ENCODE measurements around the gene RBM18. TPM values are rescaled to one million over a fixed set of nuclear protein-coding genes. Genes with fewer than 3 reads are reported as not detected.

The RBM18 gene
- total RNA-seq, 4 donors from 2014 or later: 2.5 to 16.9 (median 8.2) TPM

- intact Hi-C loops (cut with DNase I): no loop called here
- WGBS, 2 donors: 71 to 81% methylated on average over 4 to 5 of the region's 5 CpGs
- no peak overlapping the region for H3K4me3 ChIP-seq
- H3K27ac ChIP-seq: peak overlapping the region in 2 of 4 donors; percentile 59 to 65
- H3K9me3 ChIP-seq: no peaks in the 10 kb centered on the region
- DNase-seq: no peak
- H3K27me3 ChIP-seq: no peaks in the 10 kb centered on the region
- TF ChIP-seq POLR2A (IDR thresholded peaks at IDR 0.05) (no peak), CTCF (IDR thresholded peaks at IDR 0.05) (no peak)
- H3K36me3 ChIP-seq: peaks cover 0 to 98% (median 3%) of the 10 kb centered on the region in 3 donors
- peaks cover 0 to 21% (median 0%) of the 10 kb centered on the region in 3 donors for H3K4me1 ChIP-seq
Observed at GRCh38 chr9:122307061-122307460, 42.4 kb upstream of the RBM18 start.

DNA sequence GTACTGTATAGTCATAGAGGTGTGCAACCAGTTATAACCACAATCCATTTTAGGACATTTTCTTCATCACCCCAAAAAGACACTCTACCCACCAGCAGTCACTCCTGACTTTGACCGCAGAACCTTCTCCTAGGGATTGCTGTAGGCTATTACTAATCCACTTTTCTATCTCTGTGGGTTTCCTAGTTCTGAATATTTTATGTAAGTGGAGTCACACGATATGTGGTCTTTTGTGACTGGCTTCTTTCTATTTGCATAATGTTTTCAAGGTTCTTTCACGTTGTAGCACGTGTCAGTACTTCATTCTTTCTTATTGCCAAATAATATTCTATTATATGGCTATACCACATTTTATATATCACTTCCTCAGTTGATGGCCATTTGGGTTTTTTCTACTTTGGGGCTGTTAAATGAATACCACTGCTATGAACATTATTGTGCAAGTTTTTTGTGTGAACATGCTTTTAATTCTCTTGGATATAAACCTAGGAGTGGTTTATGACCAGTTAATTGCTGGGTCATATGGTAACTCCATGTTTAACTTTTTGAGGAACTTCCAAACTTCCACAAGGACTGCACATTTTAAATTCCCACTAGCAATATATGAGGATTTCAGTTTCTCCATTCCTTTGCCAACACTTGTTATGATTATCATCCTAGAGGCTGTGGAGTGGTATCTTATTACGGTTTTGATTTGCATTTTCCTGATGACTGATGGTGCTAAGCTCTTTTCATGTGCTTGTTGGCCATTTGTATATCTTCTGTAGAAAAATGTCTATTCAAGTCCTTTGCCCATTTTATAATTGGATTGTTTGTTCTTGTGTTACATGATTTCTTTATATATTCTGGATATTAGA, 37.8 kb upstream of the RBM18 start:
- WGBS, 2 donors: 84 to 86% methylated on average over 5 of the region's 5 CpGs
- no peak for TF ChIP-seq POLR2A (IDR thresholded peaks at IDR 0.05)
- TF ChIP-seq CTCF (IDR thresholded peaks at IDR 0.05): no peak
- intact Hi-C loops (cut with DNase I): no loop called here
- H3K4me3 ChIP-seq: no peak overlapping the region
- H3K4me1 ChIP-seq: peaks cover 0 to 18% (median 0%) of the 10 kb centered on the region in 3 donors
- no peak overlapping the region for H3K27ac ChIP-seq
- DNase-seq: no peak
- H3K36me3 ChIP-seq: peaks cover 0 to 100% (median 3%) of the 10 kb centered on the region in 3 donors
- no peaks in the 10 kb centered on the region for H3K27me3 ChIP-seq
- H3K9me3 ChIP-seq: no peaks in the 10 kb centered on the region

- no peak overlapping the region for H3K4me3 ChIP-seq
- 82 to 97% methylated on average over 3 of the region's 3 CpGs for WGBS, 2 donors
- DNase-seq: no peak
- TF ChIP-seq POLR2A (IDR thresholded peaks at IDR 0.05) (no peak), CTCF (IDR thresholded peaks at IDR 0.05) (no peak)
- no peaks in the 10 kb centered on the region for H3K4me1 ChIP-seq
- H3K9me3 ChIP-seq: no peaks in the 10 kb centered on the region
- no peaks in the 10 kb centered on the region for H3K27me3 ChIP-seq
- peaks cover 0 to 100% (median 0%) of the 10 kb centered on the region in 3 donors for H3K36me3 ChIP-seq
- H3K27ac ChIP-seq: no peak overlapping the region
- intact Hi-C loops (cut with DNase I): no loop called here
Observed at GRCh38 chr9:122297512-122297911, 32.9 kb upstream of the RBM18 start.

DNA sequence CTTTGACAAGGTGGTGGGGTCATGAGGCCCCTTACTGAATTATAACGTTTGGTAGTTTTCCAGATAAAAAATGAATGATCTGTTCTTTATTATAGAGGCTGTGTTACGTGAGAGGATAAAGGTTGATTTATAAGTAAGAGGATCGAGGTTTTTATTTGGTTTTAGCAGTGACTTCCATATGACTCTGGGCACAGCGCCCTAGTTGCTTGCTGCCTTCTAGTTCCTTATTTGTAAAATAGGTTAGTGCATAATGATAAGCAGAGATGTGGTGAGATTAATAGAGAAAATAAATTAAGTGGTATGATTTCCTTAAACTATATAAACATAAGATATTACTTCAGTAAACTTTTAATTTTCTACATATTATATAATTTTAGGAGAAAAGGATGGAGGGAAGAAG, 29.9 kb upstream of the RBM18 start:
- H3K4me1 ChIP-seq: no peaks in the 10 kb centered on the region
- H3K36me3 ChIP-seq: peaks cover 0 to 100% (median 5%) of the 10 kb centered on the region in 3 donors
- H3K27ac ChIP-seq: no peak overlapping the region
- no peaks in the 10 kb centered on the region for H3K9me3 ChIP-seq
- DNase-seq: no peak
- no peaks in the 10 kb centered on the region for H3K27me3 ChIP-seq
- no peak for TF ChIP-seq CTCF (IDR thresholded peaks at IDR 0.05)
- WGBS, 2 donors: 62 to 79% methylated on average over 4 of the region's 4 CpGs
- H3K4me3 ChIP-seq: no peak overlapping the region
- intact Hi-C loops (cut with DNase I): no loop called here

DNA sequence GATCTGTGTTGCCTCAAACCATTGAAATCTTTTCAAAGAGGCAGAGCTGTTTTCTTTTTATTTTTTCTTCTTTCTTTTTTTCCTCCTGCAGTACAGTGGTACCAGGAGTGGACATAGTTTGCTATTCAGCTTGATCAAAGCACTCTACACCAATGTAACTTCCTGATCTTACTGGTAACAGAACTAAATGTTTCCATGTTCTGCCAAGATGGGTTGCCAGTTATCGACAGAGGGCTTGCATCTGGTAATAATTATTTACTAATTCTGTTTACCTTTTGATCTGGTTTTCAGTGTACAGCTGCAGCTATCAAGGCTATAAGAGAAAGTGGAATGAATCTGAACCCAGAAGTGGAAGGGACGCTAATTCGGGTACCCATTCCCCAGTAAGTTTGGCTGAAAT, 26.8 kb upstream of the RBM18 start:
- no peaks in the 10 kb centered on the region for H3K9me3 ChIP-seq
- H3K27ac ChIP-seq: no peak overlapping the region
- no peak for TF ChIP-seq POLR2A (IDR thresholded peaks at IDR 0.05)
- TF ChIP-seq CTCF (IDR thresholded peaks at IDR 0.05): no peak
- no peak for DNase-seq
- intact Hi-C loops (cut with DNase I): no loop called here
- no peaks in the 10 kb centered on the region for H3K4me1 ChIP-seq
- peaks cover 5 to 100% (median 13%) of the 10 kb centered on the region in 3 donors for H3K36me3 ChIP-seq
- 86 to 90% methylated on average over 3 of the region's 3 CpGs for WGBS, 2 donors
- H3K4me3 ChIP-seq: no peak overlapping the region
- H3K27me3 ChIP-seq: no peaks in the 10 kb centered on the region

All from esophagus squamous epithelium (tissue), 5 donors.